Measurements from ENCODE around the gene DEDD2.
A peak's percentile ranks its signal among the peaks of the same experiment; 100 is the strongest.

DEDD2 gene

GRCh38 chr19:42207767-42208271 lies 9.7 kb downstream of the DEDD2 start:
- Histone ChIP-seq H3K27ac (ENCODE audit: low read depth, low read length) (no peak overlapping the region), H3K9ac (ENCODE audit: low read depth in 1 of 2, low read length in 2 of 2) (no peak overlapping the region), H3K9me3 (ENCODE audit: control insufficient read depth in 1 of 2, low read length in 2 of 2) (no peaks in the 10 kb centered on the region), H3K36me3 (ENCODE audit: control insufficient read depth in 1 of 2, insufficient read depth in 2 of 2, low read length in 2 of 2) (peaks cover 47 to 72% of the 10 kb centered on the region in 2 donors), H3K27me3 (ENCODE audit: control insufficient read depth in 1 of 2, insufficient read depth in 2 of 2, low read length in 2 of 2) (no peaks in the 10 kb centered on the region), H3K4me1 (ENCODE audit: control insufficient read depth in 1 of 2, insufficient read depth in 2 of 2, low read length in 2 of 2) (peaks cover 5 to 14% of the 10 kb centered on the region in 2 donors), H3K4me3 (ENCODE audit: low read depth in 1 of 2, low read length in 2 of 2) (no peak overlapping the region)

- Histone ChIP-seq H3K4me1 (ENCODE audit: control insufficient read depth in 1 of 2, insufficient read depth in 2 of 2, low read length in 2 of 2) (peaks cover 12 to 20% of the 10 kb centered on the region in 2 donors), H3K4me3 (ENCODE audit: low read depth in 1 of 2, low read length in 2 of 2) (no peak overlapping the region), H3K27me3 (ENCODE audit: control insufficient read depth in 1 of 2, insufficient read depth in 2 of 2, low read length in 2 of 2) (no peaks in the 10 kb centered on the region), H3K9me3 (ENCODE audit: control insufficient read depth in 1 of 2, low read length in 2 of 2) (no peaks in the 10 kb centered on the region), H3K27ac (ENCODE audit: low read depth, low read length) (no peak overlapping the region), H3K36me3 (ENCODE audit: control insufficient read depth in 1 of 2, insufficient read depth in 2 of 2, low read length in 2 of 2) (peaks cover 46 to 76% of the 10 kb centered on the region in 2 donors), H3K9ac (ENCODE audit: low read depth in 1 of 2, low read length in 2 of 2) (no peak overlapping the region)
Measured at GRCh38 chr19:42206871-42207755, 10.4 kb downstream of the DEDD2 start.

DNA sequence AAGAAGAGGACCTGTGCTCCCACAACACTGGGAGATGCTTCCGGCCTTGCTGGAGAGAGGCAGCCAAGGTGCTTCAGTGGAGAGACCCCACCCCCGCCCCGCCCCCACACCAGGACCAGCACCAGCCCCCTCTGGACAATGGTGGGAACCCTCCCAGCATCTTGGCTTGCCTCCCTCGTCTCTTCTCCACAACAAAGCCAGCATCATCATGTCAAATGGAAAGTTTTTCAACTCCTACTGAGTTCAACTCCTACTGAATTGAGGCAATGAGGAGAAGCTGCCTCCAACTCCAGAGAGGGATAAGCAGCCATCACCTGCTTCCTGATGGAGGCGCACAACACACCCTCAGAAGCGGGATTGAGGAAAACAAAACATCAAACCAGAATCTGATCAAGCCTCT lies 12.8 kb downstream of the DEDD2 start:
- H3K9me3 ChIP-seq (ENCODE audit: control insufficient read depth in 1 of 2, low read length in 2 of 2), result no peaks in the 10 kb centered on the region
- H3K9ac ChIP-seq (ENCODE audit: low read depth in 1 of 2, low read length in 2 of 2), result no peak overlapping the region
- no peak overlapping the region for H3K27ac ChIP-seq (ENCODE audit: low read depth, low read length)
- H3K4me1 ChIP-seq (ENCODE audit: control insufficient read depth in 1 of 2, insufficient read depth in 2 of 2, low read length in 2 of 2), result peaks cover 34 to 35% of the 10 kb centered on the region in 2 donors
- no peaks in the 10 kb centered on the region for H3K27me3 ChIP-seq (ENCODE audit: control insufficient read depth in 1 of 2, insufficient read depth in 2 of 2, low read length in 2 of 2)
- H3K36me3 ChIP-seq (ENCODE audit: control insufficient read depth in 1 of 2, insufficient read depth in 2 of 2, low read length in 2 of 2), result peaks cover 50 to 91% of the 10 kb centered on the region in 2 donors
- H3K4me3 ChIP-seq (ENCODE audit: low read depth in 1 of 2, low read length in 2 of 2), result no peak overlapping the region

- Histone ChIP-seq H3K27me3 (ENCODE audit: control insufficient read depth in 1 of 2, insufficient read depth in 2 of 2, low read length in 2 of 2) (no peaks in the 10 kb centered on the region), H3K4me3 (ENCODE audit: low read depth in 1 of 2, low read length in 2 of 2) (no peak overlapping the region), H3K27ac (ENCODE audit: low read depth, low read length) (no peak overlapping the region), H3K4me1 (ENCODE audit: control insufficient read depth in 1 of 2, insufficient read depth in 2 of 2, low read length in 2 of 2) (peaks cover 36 to 44% of the 10 kb centered on the region in 2 donors), H3K9ac (ENCODE audit: low read depth in 1 of 2, low read length in 2 of 2) (no peak overlapping the region), H3K36me3 (ENCODE audit: control insufficient read depth in 1 of 2, insufficient read depth in 2 of 2, low read length in 2 of 2) (peaks cover 42 to 91% of the 10 kb centered on the region in 2 donors), H3K9me3 (ENCODE audit: control insufficient read depth in 1 of 2, low read length in 2 of 2) (no peaks in the 10 kb centered on the region)
Measured at GRCh38 chr19:42203700-42204099, 13.8 kb downstream of the DEDD2 start.

GRCh38 chr19:42202290-42202880 lies 15.1 kb downstream of the DEDD2 start:
- Histone ChIP-seq H3K36me3 (ENCODE audit: control insufficient read depth in 1 of 2, insufficient read depth in 2 of 2, low read length in 2 of 2) (peaks cover 30 to 85% of the 10 kb centered on the region in 2 donors), H3K27ac (ENCODE audit: low read depth, low read length) (peak overlapping the region; percentile 1), H3K4me3 (ENCODE audit: low read depth in 1 of 2, low read length in 2 of 2) (no peak overlapping the region), H3K4me1 (ENCODE audit: control insufficient read depth in 1 of 2, insufficient read depth in 2 of 2, low read length in 2 of 2) (peaks cover 34 to 53% of the 10 kb centered on the region in 2 donors), H3K9me3 (ENCODE audit: control insufficient read depth in 1 of 2, low read length in 2 of 2) (no peaks in the 10 kb centered on the region), H3K9ac (ENCODE audit: low read depth in 1 of 2, low read length in 2 of 2) (no peak overlapping the region), H3K27me3 (ENCODE audit: control insufficient read depth in 1 of 2, insufficient read depth in 2 of 2, low read length in 2 of 2) (no peaks in the 10 kb centered on the region)

- Histone ChIP-seq H3K4me1 (ENCODE audit: control insufficient read depth in 1 of 2, insufficient read depth in 2 of 2, low read length in 2 of 2) (peaks cover 34 to 60% of the 10 kb centered on the region in 2 donors), H3K9ac (ENCODE audit: low read depth in 1 of 2, low read length in 2 of 2) (no peak overlapping the region)
Measured at GRCh38 chr19:42201489-42202289, 15.8 kb downstream of the DEDD2 start.

GRCh38 chr19:42200116-42200715 lies 17.3 kb downstream of the DEDD2 start:
- no peak overlapping the region for H3K4me3 ChIP-seq (ENCODE audit: low read depth in 1 of 2, low read length in 2 of 2)
- no peaks in the 10 kb centered on the region for H3K9me3 ChIP-seq (ENCODE audit: control insufficient read depth in 1 of 2, low read length in 2 of 2)
- no peak overlapping the region for H3K27ac ChIP-seq (ENCODE audit: low read depth, low read length)
- peaks cover 23 to 66% of the 10 kb centered on the region in 2 donors for H3K36me3 ChIP-seq (ENCODE audit: control insufficient read depth in 1 of 2, insufficient read depth in 2 of 2, low read length in 2 of 2)
- H3K9ac ChIP-seq (ENCODE audit: low read depth in 1 of 2, low read length in 2 of 2), result no peak overlapping the region
- H3K27me3 ChIP-seq (ENCODE audit: control insufficient read depth in 1 of 2, insufficient read depth in 2 of 2, low read length in 2 of 2), result no peaks in the 10 kb centered on the region
- peaks cover 34 to 62% of the 10 kb centered on the region in 2 donors for H3K4me1 ChIP-seq (ENCODE audit: control insufficient read depth in 1 of 2, insufficient read depth in 2 of 2, low read length in 2 of 2)

More at GRCh38 chr19:42201489-42202289, 15.8 kb downstream of the DEDD2 start:
- Histone ChIP-seq H3K27me3 (ENCODE audit: control insufficient read depth in 1 of 2, insufficient read depth in 2 of 2, low read length in 2 of 2) (no peaks in the 10 kb centered on the region), H3K36me3 (ENCODE audit: control insufficient read depth in 1 of 2, insufficient read depth in 2 of 2, low read length in 2 of 2) (peaks cover 28 to 78% of the 10 kb centered on the region in 2 donors), H3K27ac (ENCODE audit: low read depth, low read length) (peak overlapping the region; percentile 24), H3K4me3 (ENCODE audit: low read depth in 1 of 2, low read length in 2 of 2) (no peak overlapping the region), H3K9me3 (ENCODE audit: control insufficient read depth in 1 of 2, low read length in 2 of 2) (no peaks in the 10 kb centered on the region)

DNA sequence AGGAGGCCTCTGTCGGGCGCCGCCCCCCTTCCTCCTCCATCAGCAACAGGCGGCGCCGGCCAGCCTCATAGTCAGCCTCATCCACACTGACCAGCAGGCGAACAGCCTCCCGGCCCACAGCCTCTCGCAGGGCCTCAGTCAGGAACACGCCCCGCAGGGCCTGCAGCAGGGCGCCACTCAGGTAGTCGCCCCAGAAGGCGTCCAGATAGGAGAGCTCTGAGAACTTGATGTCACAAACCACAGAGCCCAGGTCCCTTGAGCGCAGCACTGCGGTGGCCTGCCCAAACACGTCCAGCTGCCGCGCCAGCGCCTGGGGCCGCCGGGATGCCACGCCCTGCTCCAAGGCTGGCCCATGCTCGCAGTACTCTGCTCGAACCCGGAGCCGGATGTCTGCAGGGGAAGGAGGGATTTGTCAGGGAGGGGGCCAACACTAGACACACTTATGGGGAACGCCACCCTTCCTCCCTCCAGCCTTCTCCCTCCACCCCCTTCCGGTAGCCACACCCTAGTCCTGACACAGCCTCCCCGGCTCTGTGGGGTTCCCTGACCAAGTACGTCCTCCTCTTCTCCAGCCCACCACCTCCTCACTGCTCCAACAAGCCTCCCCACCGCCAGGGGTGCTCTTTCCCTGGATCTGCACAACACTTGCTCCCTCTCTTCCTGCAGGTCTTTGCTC lies 17.9 kb downstream of the DEDD2 start:
- H3K27me3 ChIP-seq (ENCODE audit: control insufficient read depth in 1 of 2, insufficient read depth in 2 of 2, low read length in 2 of 2), result no peaks in the 10 kb centered on the region
- peaks cover 34 to 62% of the 10 kb centered on the region in 2 donors for H3K4me1 ChIP-seq (ENCODE audit: control insufficient read depth in 1 of 2, insufficient read depth in 2 of 2, low read length in 2 of 2)
- H3K9ac ChIP-seq (ENCODE audit: low read depth in 1 of 2, low read length in 2 of 2), result no peak overlapping the region
- H3K9me3 ChIP-seq (ENCODE audit: control insufficient read depth in 1 of 2, low read length in 2 of 2), result no peaks in the 10 kb centered on the region
- H3K36me3 ChIP-seq (ENCODE audit: control insufficient read depth in 1 of 2, insufficient read depth in 2 of 2, low read length in 2 of 2), result peaks cover 18 to 61% of the 10 kb centered on the region in 2 donors
- H3K4me3 ChIP-seq (ENCODE audit: low read depth in 1 of 2, low read length in 2 of 2), result peak overlapping the region in 1 of 2 donors; percentile 40
- H3K27ac ChIP-seq (ENCODE audit: low read depth, low read length), result peak overlapping the region; percentile 30
